Measurements from ENCODE around the gene DDX20.

DDX20 gene

DNA sequence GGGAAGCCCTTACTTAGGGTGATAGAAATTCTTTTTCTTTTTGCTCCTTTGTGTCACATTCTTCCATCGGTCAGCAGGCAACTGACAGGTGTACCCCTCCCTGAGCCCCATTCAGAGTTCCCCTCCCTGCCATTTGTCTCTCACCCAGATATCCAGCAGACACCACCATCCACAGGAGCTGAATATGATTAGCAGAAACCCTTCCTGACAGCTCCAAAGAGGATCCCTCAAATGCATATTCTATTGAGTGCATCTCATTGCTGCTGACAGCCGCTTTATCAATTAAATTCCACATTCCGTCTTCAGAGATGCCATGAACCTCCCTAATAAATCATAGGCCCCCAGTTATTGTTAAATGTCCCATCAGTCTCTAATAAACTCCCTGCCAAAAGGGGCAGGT, 6.1 kb upstream of the DDX20 start:
- no peak for DNase-seq

DNA sequence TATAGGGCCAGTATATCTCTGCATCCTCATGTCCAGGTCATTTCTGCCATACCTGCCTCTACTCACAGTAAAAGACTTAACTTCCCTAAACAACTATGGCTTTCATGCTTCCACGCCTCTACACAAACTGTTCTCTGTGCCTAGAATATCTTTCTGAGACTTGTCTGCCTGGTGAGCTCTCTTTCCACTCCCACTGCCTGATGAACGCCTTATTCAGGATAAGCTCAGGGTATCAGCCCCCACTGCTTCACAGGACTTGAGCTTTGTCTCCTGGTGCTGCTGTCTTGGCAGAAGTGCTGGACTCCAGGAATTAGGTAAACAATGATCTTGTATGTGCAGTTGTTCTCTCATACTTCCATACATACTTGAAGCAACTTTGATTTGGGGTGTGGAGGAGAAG, 4.8 kb upstream of the DDX20 start:
- DNase-seq, result no peak

DNA sequence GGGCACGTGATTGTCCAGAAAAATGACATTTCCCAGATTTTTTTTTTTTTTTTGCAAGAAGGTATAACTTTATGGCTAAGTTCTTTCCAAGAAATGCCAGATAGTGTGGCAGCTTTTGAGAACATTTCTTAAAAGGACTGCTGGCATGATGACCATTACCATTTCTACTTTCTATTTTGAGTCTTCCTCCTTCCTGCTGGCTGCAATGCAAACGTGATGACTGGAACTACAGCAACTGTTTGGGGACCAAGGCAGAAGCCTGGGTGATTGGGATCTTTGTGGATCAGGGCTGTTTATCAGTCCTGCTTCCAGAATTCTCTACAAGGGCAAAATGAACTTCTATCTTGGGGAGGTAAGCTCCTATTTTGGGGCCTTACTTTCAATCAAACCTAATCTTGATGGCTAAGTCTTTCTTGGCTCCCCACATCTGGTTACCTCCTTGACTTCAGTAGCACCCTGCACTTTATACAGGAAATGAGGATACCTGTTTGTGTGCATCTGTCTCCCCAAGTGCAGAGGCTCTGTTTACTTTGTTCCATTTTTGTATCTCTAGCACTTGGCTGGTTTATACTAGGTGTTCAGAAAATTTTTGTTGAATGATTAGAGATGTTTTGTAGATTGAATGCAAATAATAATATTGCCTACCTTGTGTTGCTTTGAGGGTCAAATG, 3.7 kb upstream of the DDX20 start:
- no peak for DNase-seq

DNA sequence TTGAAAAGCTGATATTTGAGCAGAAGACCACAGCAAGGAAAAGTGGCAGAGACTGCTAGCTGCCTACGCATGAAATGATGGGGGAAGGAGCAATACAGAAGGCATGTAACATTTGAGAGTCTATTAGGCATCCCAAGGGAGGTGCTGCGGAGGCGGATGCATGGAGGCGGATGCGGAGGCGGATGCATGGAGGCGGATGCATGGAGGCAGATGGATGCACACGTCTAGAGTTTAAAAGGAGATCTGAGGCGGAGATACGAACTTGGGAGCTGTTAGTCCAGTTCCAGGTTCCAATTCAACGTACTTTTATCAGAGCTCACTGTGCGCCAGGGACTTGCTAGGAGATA, 744 bp upstream of the DDX20 start:
- DNase-seq, result peak; percentile 62

DNA sequence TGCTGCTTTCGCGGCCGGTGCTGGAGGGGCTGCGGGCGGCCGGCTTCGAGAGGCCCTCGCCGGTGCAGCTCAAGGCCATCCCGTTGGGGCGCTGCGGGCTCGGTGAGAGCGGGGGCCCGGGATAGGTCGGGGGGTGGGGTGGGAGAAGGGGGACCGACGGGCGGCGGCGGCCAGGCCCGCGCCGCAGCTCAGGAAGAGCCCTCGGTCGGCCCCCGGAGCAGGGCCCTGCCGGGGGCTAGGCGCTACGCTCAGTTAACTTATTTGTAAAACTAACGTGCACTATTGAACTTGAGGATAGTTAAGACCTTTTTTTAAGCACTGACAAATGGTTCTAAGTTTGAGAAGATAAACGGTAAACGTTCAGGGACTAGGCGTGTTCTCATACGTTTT, 418 bp downstream of the DDX20 start:
- DNase-seq, result no peak

DNA sequence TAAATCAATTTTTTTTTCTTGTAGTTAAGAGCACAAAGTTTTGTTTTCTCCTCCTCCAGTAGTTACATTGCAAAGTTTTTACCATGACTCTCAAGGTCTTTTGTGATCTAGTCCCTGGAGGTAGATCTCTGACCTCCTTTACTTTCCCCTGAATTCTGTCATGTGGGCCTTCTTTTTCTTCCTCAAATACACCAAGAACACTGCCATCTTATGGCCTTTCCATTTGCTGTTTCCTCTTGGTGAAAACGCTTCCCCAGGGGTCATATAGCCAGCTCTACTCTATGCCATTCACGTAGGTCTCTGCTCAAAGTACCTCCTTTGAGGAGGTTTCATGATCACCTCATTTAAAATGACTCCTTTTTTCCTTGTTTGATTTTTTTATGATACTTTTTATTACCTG, 2.7 kb downstream of the DDX20 start:
- DNase-seq, result no peak

DNA sequence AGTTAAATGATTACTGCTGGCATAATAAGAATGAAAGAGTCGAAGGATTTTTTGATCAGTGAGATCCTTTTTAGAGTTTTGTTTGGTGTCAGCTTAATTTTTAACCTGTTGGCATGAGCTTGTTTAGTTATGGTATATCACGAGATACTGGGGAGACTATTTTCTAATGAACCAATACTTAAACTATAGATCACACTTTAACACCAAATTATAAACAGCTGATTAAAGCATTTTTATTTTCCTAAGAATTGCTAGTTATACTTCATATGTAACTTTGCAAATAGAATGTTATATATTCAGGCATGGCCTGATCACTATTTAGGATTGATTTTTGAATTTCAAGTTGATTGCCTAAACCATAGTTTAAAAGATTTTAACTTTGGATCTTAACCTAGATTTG, 6.0 kb downstream of the DDX20 start:
- DNase-seq, result no peak

DNA sequence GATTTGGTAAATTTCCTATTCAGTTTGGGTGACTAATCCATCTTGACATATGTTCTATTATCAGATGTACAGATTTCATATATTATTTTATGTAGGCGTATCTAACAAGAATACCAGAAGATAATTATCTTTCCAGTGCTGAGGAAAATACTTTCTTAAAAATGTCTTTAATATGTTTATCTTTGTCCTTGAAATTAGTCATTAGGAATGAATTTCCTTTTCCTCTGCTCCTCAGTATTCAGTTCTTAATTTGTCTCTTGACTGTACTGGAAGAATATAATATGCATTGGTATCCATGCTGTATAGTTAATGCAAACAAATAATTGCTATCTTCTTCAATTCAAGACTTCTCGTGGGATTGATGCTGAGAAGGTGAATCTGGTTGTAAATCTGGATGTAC, 6.6 kb downstream of the DDX20 start:
- DNase-seq, result no peak

DNA sequence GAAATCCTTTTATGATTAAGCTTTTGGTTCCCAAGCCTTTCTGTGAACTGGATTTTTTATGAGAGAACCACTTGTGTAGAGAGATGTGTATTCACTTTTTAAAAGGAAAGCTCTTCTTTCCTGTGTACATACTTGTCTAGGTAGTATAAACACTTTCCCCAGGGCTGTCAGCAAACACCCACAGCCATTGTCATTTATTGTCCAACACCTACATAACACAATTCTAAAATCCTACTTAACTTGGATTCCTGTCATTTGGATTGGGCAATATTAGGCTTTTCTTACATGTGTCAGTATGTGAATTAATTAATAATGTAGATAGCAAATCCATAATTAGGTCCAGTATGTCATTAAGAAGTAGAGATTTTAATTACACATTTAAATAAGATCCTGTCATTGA, 12.3 kb downstream of the DDX20 start:
- peak; percentile 42 for DNase-seq

DNA sequence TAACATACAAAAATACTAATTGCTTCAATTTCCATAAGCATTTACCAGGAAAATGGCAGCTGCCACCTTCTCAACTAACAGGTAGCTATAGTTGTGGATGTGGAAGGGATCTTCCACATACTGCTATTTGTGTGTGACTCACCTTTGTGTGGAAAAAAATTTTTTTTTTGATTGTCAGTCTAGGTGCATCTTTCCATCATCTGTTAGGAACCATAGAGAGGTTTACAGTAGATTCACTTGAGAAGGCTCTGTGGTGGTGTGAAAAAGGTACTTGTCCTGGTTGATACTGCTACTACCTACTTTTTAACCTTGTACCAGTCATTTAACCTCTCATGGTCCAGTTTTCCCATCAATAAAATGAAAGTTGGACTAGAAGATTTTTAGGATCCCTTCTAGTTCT, 12.9 kb downstream of the DDX20 start:
- no peak for DNase-seq

DNA sequence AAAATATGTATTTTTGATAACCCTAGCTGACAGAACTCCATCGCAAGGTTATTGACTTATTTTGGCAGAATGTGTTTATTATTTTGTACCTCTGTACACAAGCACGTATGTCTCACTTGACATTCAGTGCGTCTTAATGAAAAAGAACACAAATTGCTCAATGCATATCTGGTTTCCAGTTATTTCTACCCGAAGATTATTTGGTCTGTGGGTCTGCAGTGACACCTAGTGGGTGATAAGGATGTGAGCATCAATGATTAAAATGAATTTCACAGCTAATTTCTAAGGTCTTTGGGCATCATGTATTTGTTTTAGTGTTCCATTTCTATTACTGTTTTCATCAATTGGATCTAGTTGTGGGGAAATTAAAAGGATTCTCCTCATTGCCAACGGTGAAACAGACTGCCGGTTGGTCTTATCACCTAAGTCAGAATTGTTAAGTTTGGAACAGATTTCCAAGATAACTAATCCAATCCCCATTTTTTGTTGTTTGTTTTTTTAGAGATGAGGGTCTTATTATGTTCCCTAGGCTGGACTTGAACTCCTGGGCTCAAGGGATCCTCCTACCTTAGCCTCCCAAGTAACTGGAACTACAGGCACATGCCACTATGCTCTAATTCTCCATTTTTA, 13.9 kb downstream of the DDX20 start:
- DNase-seq, result peak; percentile 40

DNA sequence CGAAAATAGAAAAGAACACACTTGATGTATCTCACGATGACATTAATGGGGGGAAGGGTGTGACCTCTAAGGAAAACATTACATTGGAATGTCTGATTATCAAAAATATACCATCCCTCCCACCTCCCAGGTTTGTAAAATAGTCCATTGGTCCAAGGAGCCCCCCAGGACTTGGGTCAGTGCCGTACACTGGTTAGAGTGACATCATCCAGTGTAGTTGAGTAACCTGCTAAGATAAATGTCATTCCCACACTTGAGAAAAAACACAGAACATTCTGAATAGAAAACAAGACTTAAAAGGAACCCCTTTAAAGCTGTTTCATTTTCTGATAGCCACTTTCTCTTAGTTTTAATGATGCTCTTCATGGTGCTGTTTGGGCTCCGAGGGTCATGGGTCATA, 15.2 kb downstream of the DDX20 start:
- DNase-seq, result no peak

DNA sequence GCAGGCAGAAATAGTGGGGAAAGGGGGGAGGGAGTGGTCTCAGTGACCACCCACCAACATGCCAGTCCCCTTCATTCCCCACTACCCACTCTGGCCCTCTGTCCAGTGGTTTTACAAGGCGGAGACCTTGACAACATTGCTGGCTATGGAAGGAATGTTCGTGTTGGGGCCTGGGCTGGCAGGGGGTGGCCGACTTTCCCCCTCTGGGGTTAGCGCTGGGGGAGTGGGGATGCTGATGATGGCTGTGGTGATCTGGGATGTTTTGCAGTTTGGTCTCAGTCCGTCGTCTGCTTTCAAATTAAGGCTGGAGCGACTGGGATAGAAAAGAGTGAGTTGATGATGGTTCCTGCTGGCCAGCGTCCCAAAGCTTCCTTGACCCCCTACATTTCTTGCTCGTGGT, 20.3 kb downstream of the DDX20 start:
- no peak for DNase-seq

DNA sequence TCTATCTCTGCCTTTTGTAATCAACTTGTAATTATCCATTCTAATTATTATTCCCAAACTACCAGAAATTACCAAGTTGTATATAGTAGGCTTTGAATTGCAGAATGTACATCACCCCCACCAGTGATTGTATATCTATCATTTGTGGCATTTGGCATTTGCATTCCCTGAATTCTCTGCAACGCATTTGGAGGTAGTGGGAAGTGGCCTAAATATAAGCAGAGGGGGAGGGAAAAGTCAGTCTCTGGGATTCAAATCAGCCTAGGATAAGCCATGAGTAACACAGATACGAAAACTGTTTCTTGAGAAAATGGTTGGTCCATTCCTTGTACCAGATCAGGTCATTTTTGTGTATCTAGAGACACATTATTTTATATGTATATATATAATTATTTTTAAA, 20.7 kb downstream of the DDX20 start:
- DNase-seq, result no peak

DNA sequence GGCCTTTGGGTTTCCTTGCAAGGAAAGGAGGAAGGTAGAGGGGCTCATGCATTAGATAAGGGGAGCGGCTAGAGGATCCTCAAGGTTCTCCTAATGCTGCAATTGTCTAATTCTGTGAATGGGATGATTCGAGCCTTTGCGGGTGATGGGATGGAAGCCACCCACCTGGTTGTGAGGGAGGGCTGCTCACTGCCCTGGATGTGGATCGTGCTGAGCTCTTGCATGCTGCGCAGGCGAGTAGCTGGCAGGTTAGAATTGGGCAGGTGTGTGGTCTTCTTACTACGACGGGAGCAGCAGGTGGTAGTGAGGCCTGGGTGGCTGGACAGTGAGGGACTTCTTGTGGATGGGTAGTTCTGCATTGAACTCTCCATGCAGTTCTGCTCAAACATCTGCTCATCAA, 21.2 kb downstream of the DDX20 start:
- no peak for DNase-seq

DNA sequence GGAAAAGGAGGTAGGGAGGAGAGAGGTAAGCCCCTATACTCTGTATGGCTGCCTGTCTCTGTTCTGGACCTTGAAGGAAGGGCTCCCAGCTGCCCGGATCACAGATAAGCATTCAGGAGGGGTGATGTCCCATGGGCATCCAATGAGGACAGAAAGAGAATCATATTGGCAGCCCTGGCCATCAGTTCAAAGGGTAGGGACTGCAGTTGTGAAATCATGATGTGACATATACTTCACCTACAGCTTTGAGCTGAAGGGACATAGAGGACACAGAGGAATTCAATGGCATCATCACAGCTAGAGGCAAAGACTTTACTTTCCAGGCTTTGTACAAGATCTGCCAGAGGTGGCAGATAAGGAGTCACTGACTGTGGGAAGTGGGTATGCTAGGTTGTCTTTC, 21.6 kb downstream of the DDX20 start:
- DNase-seq, result no peak

DNA sequence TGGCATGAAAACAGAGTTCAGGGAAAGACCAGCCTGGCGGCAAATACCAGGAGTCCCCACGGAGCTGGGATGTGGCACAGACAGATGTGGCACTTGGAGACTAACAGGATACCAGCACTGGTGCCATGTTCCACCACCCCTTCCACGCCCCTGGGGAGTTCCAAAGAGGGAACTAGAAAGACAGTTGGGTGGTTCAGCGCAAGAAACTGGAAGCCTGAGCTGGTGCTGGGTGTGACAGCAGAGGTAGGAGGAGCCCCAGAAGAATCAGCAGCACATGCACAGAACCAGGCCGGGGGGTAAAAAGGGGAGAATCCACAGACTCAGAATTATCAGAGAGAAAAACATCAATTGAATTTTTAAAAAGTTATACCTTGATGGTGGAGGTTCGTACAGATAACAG, 22.4 kb downstream of the DDX20 start:
- DNase-seq, result no peak

DNA sequence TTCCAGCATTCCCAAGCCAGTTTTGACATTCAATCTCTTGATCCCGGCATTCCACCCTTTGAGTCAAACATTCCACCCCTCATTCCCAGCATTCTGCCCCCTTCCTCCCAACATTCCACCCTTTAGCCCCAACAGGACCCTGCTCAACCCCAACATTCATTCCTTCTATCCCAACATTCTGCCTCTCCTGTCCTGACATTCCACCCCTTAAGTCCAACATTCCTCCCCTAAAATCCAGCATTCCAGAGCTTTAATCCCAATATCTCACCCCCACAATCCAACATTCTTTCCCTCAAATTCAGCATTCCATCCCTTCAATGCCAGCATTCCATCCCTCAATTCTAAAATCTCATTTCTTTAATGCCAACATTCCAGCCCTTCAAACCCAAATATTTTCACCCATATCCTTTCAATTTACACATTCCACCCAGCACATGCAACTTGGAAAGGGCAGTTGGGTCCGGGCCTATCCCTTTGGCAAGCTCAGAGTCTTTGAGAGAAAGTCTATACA, 22.9 kb downstream of the DDX20 start:
- no peak for DNase-seq

DNA sequence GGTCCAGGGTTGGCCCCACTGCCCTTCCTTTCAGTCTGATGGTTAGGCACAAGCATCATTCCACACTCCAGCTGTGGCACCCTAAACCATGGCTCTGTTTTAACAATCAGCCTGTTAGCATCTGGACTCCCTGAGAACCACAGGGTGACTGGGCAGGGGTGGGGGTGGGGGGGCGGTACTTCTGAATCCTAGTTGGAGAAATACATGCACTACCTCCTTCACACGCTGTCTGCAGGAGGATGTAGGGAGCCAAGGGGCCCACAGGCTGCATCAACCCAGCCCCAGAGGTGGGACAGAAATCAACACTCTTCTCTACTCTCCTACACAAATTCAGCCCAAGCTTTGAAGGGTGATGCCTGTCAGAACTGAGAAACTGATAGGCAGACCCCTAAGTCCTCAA, 23.8 kb downstream of the DDX20 start:
- DNase-seq, result no peak

DNA sequence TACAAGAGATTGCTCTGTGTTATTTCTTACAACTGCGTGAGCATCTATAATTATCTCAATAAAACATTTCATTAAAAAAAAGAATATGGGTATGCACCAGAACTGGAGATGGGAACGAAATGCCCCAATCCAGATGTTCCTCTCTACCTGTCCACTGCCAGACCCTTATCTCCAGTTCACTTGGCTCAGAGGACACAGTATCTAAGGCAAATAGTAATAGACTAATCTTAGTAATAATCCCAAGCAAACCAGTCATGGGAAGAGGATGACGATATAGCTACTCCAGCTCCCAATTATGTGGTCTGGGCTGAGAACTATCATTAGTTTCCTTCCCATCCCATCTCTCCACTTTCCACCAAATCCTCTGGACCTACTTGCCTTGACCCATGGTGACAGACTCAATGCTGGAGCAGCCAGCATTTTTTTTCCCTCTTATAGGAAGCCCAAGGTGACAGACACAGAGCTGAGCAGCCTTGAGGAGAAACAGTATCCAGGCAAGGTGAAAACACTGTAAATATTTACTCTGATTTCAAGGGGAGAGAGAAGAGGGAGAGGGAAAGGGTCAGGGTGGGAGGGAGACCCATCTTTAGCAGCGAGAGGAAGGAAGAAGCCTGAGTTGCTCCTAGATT, 28.7 kb downstream of the DDX20 start:
- DNase-seq, result no peak

DNA sequence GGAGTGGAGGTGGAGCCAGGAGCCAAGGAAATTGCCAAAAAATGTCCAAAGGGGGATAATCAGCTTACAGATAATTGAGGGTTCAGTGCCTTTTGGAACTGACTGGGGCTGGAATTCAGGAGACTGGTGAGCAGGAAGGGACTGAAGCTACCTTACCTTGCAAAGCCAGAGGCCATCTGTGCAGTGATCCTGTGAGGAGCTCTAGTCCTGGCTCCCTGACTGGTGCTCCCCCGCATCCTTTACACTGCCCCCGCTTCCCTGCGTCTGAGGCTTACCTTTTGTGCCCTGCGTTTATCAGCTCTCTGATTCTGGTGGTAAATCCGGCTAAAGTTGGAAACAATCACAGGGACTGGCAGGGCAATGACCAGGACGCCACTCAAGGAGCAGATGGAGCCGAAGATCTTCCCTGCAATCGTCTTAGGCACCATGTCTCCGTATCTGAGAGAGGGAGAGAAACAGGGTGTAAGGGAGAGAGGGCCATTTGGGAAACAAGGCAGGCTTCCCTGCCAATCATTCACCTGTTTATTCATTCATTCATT, 31.0 kb downstream of the DDX20 start:
- DNase-seq, result no peak

DNA sequence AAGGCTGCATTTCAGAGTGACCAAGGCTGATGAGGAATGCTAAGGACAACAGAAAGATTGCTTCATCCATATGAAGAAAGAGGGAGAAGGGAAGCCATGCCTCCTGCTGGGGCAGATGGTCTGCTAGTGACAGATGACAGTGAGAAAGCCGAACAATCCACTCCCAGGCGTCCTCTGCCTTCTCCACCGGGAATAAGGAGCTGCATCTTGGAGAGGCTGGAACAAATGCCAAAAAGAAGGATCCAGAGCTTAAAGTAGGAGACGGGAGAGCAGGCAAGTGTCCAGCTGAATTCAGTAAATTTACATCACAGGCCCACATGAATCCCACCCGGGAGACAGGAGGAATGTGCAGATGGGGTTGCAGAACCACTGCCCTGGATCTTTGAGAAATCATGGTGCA, 33.4 kb downstream of the DDX20 start:
- no peak for DNase-seq

DNA sequence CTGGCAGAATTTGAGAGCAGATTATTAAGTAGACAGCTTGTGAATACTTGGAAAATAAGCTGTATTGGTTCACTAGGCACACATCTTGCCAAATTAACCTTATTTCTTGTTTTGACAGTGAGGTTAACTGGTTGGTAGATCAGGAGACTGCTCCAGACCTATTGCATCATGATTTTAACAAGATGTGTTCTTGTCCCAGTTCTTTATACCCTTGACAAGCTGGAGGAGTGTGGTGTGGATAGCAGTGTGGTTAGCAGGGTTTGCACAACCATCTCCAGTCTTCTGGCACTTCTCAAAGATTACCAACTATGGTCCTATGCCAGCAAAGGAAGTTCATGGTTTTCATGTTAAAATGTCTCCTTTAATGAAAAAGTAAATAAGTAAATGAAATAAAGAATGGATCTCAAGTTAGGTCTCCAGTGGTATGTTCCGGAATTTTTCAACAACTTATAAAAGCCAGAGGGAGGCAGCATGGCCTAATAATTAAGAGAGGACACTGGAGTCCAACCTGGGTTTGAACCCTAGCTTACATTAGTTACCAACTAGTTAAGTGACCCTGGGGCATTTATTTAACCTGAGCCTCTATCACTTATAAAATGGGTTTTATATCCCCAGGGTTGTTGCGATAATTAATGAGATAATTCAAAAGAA, 34.1 kb downstream of the DDX20 start:
- no peak for DNase-seq

DNA sequence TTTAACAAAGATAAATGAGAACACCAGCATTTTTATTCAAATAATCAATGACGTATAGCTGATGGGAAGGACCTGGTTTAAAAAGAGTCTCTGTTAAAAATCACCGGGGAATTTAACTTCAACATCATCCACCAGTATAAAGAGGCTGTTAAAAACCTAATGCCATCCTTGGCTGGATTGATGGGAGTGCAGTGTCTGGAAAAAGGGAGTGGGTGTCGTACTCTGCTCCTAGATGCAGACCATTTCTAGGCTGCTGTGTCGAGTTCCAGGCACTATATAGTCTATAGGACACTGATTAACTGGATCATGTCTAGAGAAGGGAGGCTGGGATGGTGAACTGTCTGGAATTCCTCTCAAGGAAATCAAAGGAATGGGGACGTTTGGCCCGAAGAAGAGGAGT, 36.1 kb downstream of the DDX20 start:
- DNase-seq, result no peak
